Measurements from ENCODE around the gene NME2. TPM values are rescaled to one million over a fixed set of nuclear protein-coding genes. Genes with fewer than 3 reads are reported as not detected.

NME2 gene
- total RNA-seq, 2 donors from 2014 or later = 331 to 338 TPM

GRCh38 chr17:51147650-51148049 is 18.6 kb upstream of the NME2 start:
- Histone ChIP-seq H3K9me3 (no peaks in the 10 kb centered on the region), H3K4me3 (no peak overlapping the region), H3K36me3 (no peaks in the 10 kb centered on the region), H3K27me3 (replicated peaks; ENCODE audit: insufficient read depth) (no peaks in the 10 kb centered on the region), H3K4me1 (ENCODE audit: control insufficient read depth in 1 of 2, low read depth in 2 of 2) (peaks cover 0 to 4% of the 10 kb centered on the region in 2 donors), H3K27ac (no peak overlapping the region)
- ATAC-seq (ENCODE audit: insufficient number of reproducible peaks, low FRiP score, low read depth) = no peak
- TF ChIP-seq, protein P1, sequence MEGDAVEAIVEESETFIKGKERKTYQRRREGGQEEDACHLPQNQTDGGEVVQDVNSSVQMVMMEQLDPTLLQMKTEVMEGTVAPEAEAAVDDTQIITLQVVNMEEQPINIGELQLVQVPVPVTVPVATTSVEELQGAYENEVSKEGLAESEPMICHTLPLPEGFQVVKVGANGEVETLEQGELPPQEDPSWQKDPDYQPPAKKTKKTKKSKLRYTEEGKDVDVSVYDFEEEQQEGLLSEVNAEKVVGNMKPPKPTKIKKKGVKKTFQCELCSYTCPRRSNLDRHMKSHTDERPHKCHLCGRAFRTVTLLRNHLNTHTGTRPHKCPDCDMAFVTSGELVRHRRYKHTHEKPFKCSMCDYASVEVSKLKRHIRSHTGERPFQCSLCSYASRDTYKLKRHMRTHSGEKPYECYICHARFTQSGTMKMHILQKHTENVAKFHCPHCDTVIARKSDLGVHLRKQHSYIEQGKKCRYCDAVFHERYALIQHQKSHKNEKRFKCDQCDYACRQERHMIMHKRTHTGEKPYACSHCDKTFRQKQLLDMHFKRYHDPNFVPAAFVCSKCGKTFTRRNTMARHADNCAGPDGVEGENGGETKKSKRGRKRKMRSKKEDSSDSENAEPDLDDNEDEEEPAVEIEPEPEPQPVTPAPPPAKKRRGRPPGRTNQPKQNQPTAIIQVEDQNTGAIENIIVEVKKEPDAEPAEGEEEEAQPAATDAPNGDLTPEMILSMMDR (IDR thresholded peaks at IDR 0.05) = no peak
- DNase-seq (ENCODE audit: low spot score) = no peak

DNA sequence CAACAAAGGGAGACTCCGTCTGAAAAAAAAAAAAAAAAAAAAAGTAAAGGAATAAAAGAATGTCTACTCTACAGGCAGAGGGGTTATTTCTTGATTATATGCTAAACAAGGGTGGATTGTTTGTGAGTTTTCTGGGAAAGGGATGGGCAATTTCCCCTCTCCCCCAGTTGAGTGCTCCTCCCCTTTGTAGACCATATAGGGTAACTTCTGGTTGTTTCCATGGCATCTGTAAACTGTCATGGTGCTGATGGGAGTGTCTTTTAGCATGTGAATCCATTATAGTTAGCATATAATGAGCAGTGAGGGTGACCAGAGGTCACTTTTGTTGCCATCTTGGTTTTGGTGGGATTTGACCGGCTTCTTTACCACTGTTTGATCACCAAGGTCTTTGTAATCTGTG is 17.0 kb upstream of the NME2 start:
- Histone ChIP-seq H3K4me3 (no peak overlapping the region), H3K27me3 (replicated peaks; ENCODE audit: insufficient read depth) (no peaks in the 10 kb centered on the region), H3K27ac (no peak overlapping the region), H3K4me1 (ENCODE audit: control insufficient read depth in 1 of 2, low read depth in 2 of 2) (peaks cover 0 to 14% of the 10 kb centered on the region in 2 donors), H3K36me3 (no peaks in the 10 kb centered on the region), H3K9me3 (no peaks in the 10 kb centered on the region)
- DNase-seq (ENCODE audit: low spot score) (no peak), ATAC-seq (ENCODE audit: insufficient number of reproducible peaks, low FRiP score, low read depth) (no peak)
- TF ChIP-seq, protein P1 (IDR thresholded peaks at IDR 0.05) = no peak

DNA sequence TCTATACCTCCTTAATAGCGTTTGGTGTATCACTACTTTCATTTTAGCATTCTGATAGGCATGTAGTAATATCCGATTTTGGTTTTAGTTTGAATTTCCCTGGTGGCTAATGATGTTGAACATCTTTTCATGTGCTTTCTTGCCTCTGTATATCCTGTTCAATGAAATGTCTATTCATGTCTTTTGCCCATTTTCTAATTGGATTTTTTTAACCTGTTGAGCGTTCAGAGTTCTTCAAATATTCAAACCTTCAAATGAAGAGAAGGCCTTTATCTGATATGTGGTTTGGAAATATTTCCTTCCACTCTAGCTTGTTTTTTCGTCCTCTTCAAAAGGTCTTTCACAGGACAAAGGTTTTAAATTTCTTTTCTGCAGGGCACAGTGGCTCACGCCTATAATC is 15.3 kb upstream of the NME2 start:
- Histone ChIP-seq H3K36me3 (no peaks in the 10 kb centered on the region), H3K4me1 (ENCODE audit: control insufficient read depth in 1 of 2, low read depth in 2 of 2) (peaks cover 0 to 22% of the 10 kb centered on the region in 2 donors), H3K4me3 (no peak overlapping the region), H3K9me3 (no peaks in the 10 kb centered on the region), H3K27me3 (replicated peaks; ENCODE audit: insufficient read depth) (no peaks in the 10 kb centered on the region), H3K27ac (no peak overlapping the region)
- TF ChIP-seq, protein P1 (IDR thresholded peaks at IDR 0.05) = no peak
- no peak for ATAC-seq (ENCODE audit: insufficient number of reproducible peaks, low FRiP score, low read depth)
- no peak for DNase-seq (ENCODE audit: low spot score)

DNA sequence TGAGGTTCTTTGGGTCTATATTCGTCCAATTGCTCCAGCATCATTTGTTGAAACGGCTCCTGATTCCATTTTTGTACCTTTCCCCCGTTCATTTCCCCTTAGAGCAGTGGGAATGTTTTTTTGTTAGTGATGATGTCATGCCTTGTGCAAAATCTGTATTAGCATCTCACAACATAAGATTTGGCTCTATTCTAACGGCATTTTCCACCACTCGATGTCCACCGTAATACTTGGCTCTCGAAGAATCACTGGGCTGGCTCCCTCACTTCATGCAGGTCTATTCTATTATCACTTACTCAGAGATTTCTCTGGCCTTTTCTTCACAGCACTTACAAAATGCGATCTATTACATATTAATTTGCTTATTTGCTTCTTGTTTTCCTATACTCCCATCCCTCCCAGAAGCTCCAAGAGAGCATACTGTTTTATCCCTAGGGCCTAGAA is 13.4 kb upstream of the NME2 start:
- DNase-seq (ENCODE audit: low spot score) (no peak), ATAC-seq (ENCODE audit: insufficient number of reproducible peaks, low FRiP score, low read depth) (peak; percentile 3)
- Histone ChIP-seq H3K27me3 (replicated peaks; ENCODE audit: insufficient read depth) (no peaks in the 10 kb centered on the region), H3K9me3 (no peaks in the 10 kb centered on the region), H3K27ac (peak overlapping the region; percentile 88 to 91), H3K4me1 (ENCODE audit: control insufficient read depth in 1 of 2, low read depth in 2 of 2) (peaks cover 0 to 22% of the 10 kb centered on the region in 2 donors), H3K4me3 (peak overlapping the region; percentile 77), H3K36me3 (no peaks in the 10 kb centered on the region)
- TF ChIP-seq, protein P1 (IDR thresholded peaks at IDR 0.05) = no peak

- DNase-seq (ENCODE audit: low spot score) (peak; percentile 94), ATAC-seq (ENCODE audit: insufficient number of reproducible peaks, low FRiP score, low read depth) (peak; percentile 94)
- Histone ChIP-seq H3K4me3 (peak within 1 kb of the TSS; percentile 77), H3K27ac (peak within 1 kb of the TSS; percentile 88 to 91), H3K27me3 (replicated peaks; ENCODE audit: insufficient read depth) (no peaks in the 10 kb centered on the region), H3K9me3 (no peaks in the 10 kb centered on the region), H3K36me3 (no peaks in the 10 kb centered on the region), H3K4me1 (ENCODE audit: control insufficient read depth in 1 of 2, low read depth in 2 of 2) (peaks cover 0 to 22% of the 10 kb centered on the region in 2 donors)
- TF ChIP-seq, protein P1 (IDR thresholded peaks at IDR 0.05) = peak; percentile 60
Measured at GRCh38 chr17:51153210-51154072, 12.8 kb upstream of the NME2 start, which contains the start of gene NME1. Gene NME1, plus strand, starts transcription at chr17:51153559. Its CDS starts 2,096 bp downstream, at chr17:51155655.
